ENCODE measurements around the gene A2ML1. TPM values are rescaled to one million over a fixed set of nuclear protein-coding genes. Genes with fewer than 3 reads are reported as not detected.

A2ML1 gene
- total and polyA plus RNA-seq, 2 donors (not counting 3 experiments of a cell fraction or from before 2014, with no cell fraction given), result not detected

GRCh38 chr12:8818526-8818925, 3.9 kb upstream of the A2ML1 start:
- H3K27me3 ChIP-seq (ENCODE audit: control insufficient read depth in 2 of 2, insufficient read depth in 2 of 2, low read length in 2 of 2), result peaks cover 1 to 3% of the 10 kb centered on the region in 2 experiments
- no peak overlapping the region for H3K9ac ChIP-seq (replicated peaks; ENCODE audit: extremely low read depth, insufficient read depth, low read length)
- H3K9me1 ChIP-seq (replicated peaks; ENCODE audit: control insufficient read depth, extremely low read depth, insufficient read depth, low read length), result no peaks in the 10 kb centered on the region
- no peak overlapping the region for H2AFZ ChIP-seq (ENCODE audit: low read depth, low read length)
- BruUV-seq (replicated peaks), result no TSS peak
- TF ChIP-seq MYC (IDR thresholded peaks at IDR 0.05; ENCODE audit: low read depth, low read length), result no peak
- no peak for TF ChIP-seq POLR2A (IDR thresholded peaks at IDR 0.05; ENCODE audit: low read depth, low read length)
- no peak for TF ChIP-seq POLR2AphosphoS5 (IDR thresholded peaks at IDR 0.05; ENCODE audit: insufficient read depth, low read depth, low read length)
- no peak for TF ChIP-seq MAX (IDR thresholded peaks at IDR 0.05; ENCODE audit: insufficient read depth, insufficient read length)
- TF ChIP-seq EZH2 (IDR thresholded peaks at IDR 0.05; ENCODE audit: borderline replicate concordance, low read depth, low read length, severe bottlenecking), result no peak
- H4K20me1 ChIP-seq (replicated peaks; ENCODE audit: control insufficient read depth, extremely low read depth, insufficient read depth, low read length), result no peaks in the 10 kb centered on the region
- no peak for DNase-seq (ENCODE audit: low read depth, low spot score)
- no peak overlapping the region for H3K27ac ChIP-seq (ENCODE audit: insufficient read depth, low read depth, low read length)
- POLR2A ChIA-PET, result no interaction called here
- CTCF ChIA-PET, result interaction anchor here (1.0 to 1.8 kb wide), 7 partner anchors 42 to 275 kb away, joined by 3 to 9 read pairs (median 5); no protein-coding TSS in a partner anchor
- intact Hi-C loops (cut with micrococcal nuclease), result no loop called here
- no peaks in the 10 kb centered on the region for H3K4me1 ChIP-seq (ENCODE audit: control insufficient read depth, extremely low read depth, insufficient read depth, low read length)
- no peaks in the 10 kb centered on the region for H3K79me2 ChIP-seq (ENCODE audit: control insufficient read depth, insufficient read depth, low read length)
- no peak overlapping the region for H3K4me2 ChIP-seq (ENCODE audit: insufficient read depth, low read length)
- no peak overlapping the region for H3K4me3 ChIP-seq (replicated peaks in 1 of 3; ENCODE audit: insufficient read depth in 1 of 3, low read depth in 1 of 3, low read length in 3 of 3)
- no peaks in the 10 kb centered on the region for H3K9me3 ChIP-seq (replicated peaks; ENCODE audit: control insufficient read depth, insufficient read depth, low read length)
- FAIRE-seq, result no peak
- dilution Hi-C loops (cut with MboI; ENCODE audit: extremely low pct_ligation_motif_present, low sequenced_read_pairs), result no loop called here
- H3K36me3 ChIP-seq (ENCODE audit: control insufficient read depth in 2 of 2, extremely low read depth in 1 of 2, insufficient read depth in 2 of 2, low read length in 2 of 2), result no peaks in the 10 kb centered on the region

- intact Hi-C loops (cut with micrococcal nuclease) (no loop called here), dilution Hi-C loops (cut with MboI; ENCODE audit: extremely low pct_ligation_motif_present, low sequenced_read_pairs) (no loop called here)
- H2AFZ ChIP-seq (ENCODE audit: low read depth, low read length), result no peak overlapping the region
- no peaks in the 10 kb centered on the region for H3K9me3 ChIP-seq (replicated peaks; ENCODE audit: control insufficient read depth, insufficient read depth, low read length)
- CTCF ChIA-PET, result interaction anchor here (1.0 to 1.8 kb wide), 4 partner anchors 41 to 276 kb away, joined by 3 to 9 read pairs (median 6); no protein-coding TSS in a partner anchor
- no peaks in the 10 kb centered on the region for H4K20me1 ChIP-seq (replicated peaks; ENCODE audit: control insufficient read depth, extremely low read depth, insufficient read depth, low read length)
- no peak overlapping the region for H3K27ac ChIP-seq (ENCODE audit: insufficient read depth, low read depth, low read length)
- no peaks in the 10 kb centered on the region for H3K9me1 ChIP-seq (replicated peaks; ENCODE audit: control insufficient read depth, extremely low read depth, insufficient read depth, low read length)
- no peaks in the 10 kb centered on the region for H3K4me1 ChIP-seq (ENCODE audit: control insufficient read depth, extremely low read depth, insufficient read depth, low read length)
- H3K27me3 ChIP-seq (ENCODE audit: control insufficient read depth in 2 of 2, insufficient read depth in 2 of 2, low read length in 2 of 2), result peaks cover 1 to 3% of the 10 kb centered on the region in 2 experiments
- H3K79me2 ChIP-seq (ENCODE audit: control insufficient read depth, insufficient read depth, low read length), result no peaks in the 10 kb centered on the region
- H3K9ac ChIP-seq (replicated peaks; ENCODE audit: extremely low read depth, insufficient read depth, low read length), result no peak overlapping the region
- no peaks in the 10 kb centered on the region for H3K36me3 ChIP-seq (ENCODE audit: control insufficient read depth in 2 of 2, extremely low read depth in 1 of 2, insufficient read depth in 2 of 2, low read length in 2 of 2)
- H3K4me3 ChIP-seq (replicated peaks in 1 of 3; ENCODE audit: insufficient read depth in 1 of 3, low read depth in 1 of 3, low read length in 3 of 3), result no peak overlapping the region
- no TSS peak for BruUV-seq (replicated peaks)
- FAIRE-seq (no peak), DNase-seq (ENCODE audit: low read depth, low spot score) (no peak)
- POLR2A ChIA-PET, result no interaction called here
- H3K4me2 ChIP-seq (ENCODE audit: insufficient read depth, low read length), result no peak overlapping the region
- no peak for TF ChIP-seq POLR2A (IDR thresholded peaks at IDR 0.05; ENCODE audit: low read depth, low read length)
- no peak for TF ChIP-seq EZH2 (IDR thresholded peaks at IDR 0.05; ENCODE audit: borderline replicate concordance, low read depth, low read length, severe bottlenecking)
- no peak for TF ChIP-seq POLR2AphosphoS5 (IDR thresholded peaks at IDR 0.05; ENCODE audit: insufficient read depth, low read depth, low read length)
- no peak for TF ChIP-seq GATA2 (IDR thresholded peaks at IDR 0.05; ENCODE audit: insufficient read depth, insufficient read length, low read depth, low read length)
- no peak for TF ChIP-seq FOS (IDR thresholded peaks at IDR 0.05; ENCODE audit: borderline replicate concordance, insufficient read depth, low read length)
- no peak for TF ChIP-seq CTCF (IDR thresholded peaks at IDR 0.05; ENCODE audit: extremely low read depth in 1 of 2, insufficient read depth in 1 of 2, low read depth in 1 of 2, low read length in 2 of 2)
These were observed 2.8 kb upstream of the A2ML1 start for GRCh38 chr12:8819666-8819980.

Measured in endothelial cell of umbilical vein (primary cell).